GM13977 (cell line): ENCODE results near the gene ORC3.
"Not testable (repeated sequence)": the region's sequence is repeated elsewhere in the genome, so short reads cannot be mapped to it uniquely, and the experiment has no call there.

Experiments used
- DNase-seq: peaks from one replicate; pipeline ENCODE4 v3.0.0; 2012; ENCODE audit warnings: low spot score
- CTCF ChIP-seq: IDR thresholded peaks from 2 replicates; pipeline ENCODE4 v1.5.1; 2012; ENCODE audit warnings: mild to moderate bottlenecking, control low read depth; ENCODE audit not compliant: insufficient read depth; ENCODE audit errors: extremely low read depth, missing control alignments
- in situ Hi-C: fragments of 300-500 bp; cut with MboI; formaldehyde crosslinking; loops from one replicate; pipeline ENCODE4 v1.12.0; 2022; ENCODE audit warnings: low sequenced_read_pairs, low pct_unique_long_range_greater_than_20kb, mixed read lengths, inconsistent platforms; ENCODE audit not compliant: unreplicated experiment

The ORC3 gene

GRCh38 chr6:87588756-87589407, 1.1 kb upstream of the ORC3 start:
- in situ Hi-C loops = no loop called here
- no peak for DNase-seq
- TF ChIP-seq CTCF = no peak

- TF ChIP-seq CTCF = no peak
- no peak for DNase-seq
Observed at GRCh38 chr6:87590417-87590880, 514 bp downstream of the ORC3 start.

GRCh38 chr6:87590990-87591389, 1.1 kb downstream of the ORC3 start:
- no peak for TF ChIP-seq CTCF
- in situ Hi-C loops = no loop called here
- no peak for DNase-seq

More at GRCh38 chr6:87590417-87590880, 514 bp downstream of the ORC3 start:
- in situ Hi-C loops = no loop called here

GRCh38 chr6:87600576-87600975, 10.6 kb downstream of the ORC3 start:
- in situ Hi-C loops = no loop called here
- no peak for TF ChIP-seq CTCF
- no peak for DNase-seq

- no peak for DNase-seq
- no peak for TF ChIP-seq CTCF
- in situ Hi-C loops = no loop called here
Observed at GRCh38 chr6:87606199-87606598, 16.3 kb downstream of the ORC3 start.

- no peak for DNase-seq
- no peak for TF ChIP-seq CTCF
- in situ Hi-C loops = no loop called here
Observed at GRCh38 chr6:87608802-87609201, 18.9 kb downstream of the ORC3 start.

- not testable (repeated sequence) for DNase-seq
Observed at GRCh38 chr6:87613018-87613417, 23.1 kb downstream of the ORC3 start.

More at GRCh38 chr6:87613018-87613417, 23.1 kb downstream of the ORC3 start:
- in situ Hi-C loops = not testable (repeated sequence)
